GM19328 (cell line): ENCODE data around the gene NOL4L.
"Not testable (repeated sequence)": the region's sequence is repeated elsewhere in the genome, so short reads cannot be mapped to it uniquely, and the experiment has no call there.

Experiments used
- ATAC-seq: cut with Tn5 transposase; IDR thresholded peaks from one replicate; pipeline ENCODE4 v1.9.1; 2021; ENCODE audit warnings: mild to moderate bottlenecking, moderate library complexity; ENCODE audit not compliant: unreplicated experiment

Gene NOL4L

GRCh38 chr20:32513031-32513866 is 71.9 kb downstream of the NOL4L start:
- no peak for ATAC-seq

DNA sequence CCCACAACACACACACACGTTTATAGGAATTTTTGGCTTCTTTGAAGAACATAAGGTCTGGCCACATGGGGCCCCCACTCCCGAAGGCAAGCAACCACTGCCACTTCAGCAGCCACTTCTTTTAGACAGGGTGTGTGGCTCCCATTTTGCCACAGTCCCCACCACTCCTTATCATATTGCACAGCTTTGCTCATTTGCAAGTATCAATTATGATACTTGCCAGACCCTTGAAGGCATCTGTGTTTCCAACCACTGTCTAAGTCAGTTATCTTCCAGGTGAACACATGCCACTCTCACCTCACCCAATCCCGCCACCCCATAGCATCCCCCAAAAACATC is 73.1 kb downstream of the NOL4L start:
- ATAC-seq: no peak

DNA sequence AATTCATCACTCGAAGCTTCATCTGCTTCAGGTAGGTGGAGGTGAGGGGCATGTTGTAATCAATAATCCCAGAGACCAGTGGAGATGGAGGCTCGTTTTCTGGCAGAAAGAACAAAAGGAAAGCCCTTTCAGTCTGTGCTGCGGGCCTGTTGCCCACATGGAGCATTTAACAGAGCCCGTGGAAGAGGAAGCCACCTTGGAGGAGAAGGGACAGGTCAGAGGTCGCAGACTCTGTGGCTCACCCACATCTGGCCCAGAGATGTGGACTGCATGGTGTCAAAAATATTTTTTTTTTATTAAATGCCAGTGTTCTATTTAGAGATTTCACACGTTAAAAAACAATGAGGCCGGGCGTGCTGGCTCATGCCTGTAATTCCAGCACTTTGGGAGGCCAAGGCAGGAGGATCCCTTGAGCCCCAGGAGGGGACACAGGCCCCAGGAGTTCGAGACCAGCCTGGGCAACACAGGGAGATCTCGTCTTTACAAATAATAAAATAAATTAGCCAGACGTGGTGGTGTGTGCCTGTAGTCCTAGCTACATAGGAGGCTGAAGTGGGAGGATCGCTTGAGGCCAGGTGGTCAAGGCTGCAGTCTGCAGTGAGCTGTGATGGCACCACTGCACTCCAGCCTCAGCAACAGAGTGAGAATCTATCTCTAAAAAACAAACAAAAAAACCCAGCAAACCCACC is 73.6 kb downstream of the NOL4L start:
- no peak for ATAC-seq

- no peak for ATAC-seq
Measured at GRCh38 chr20:32510601-32511357, 74.4 kb downstream of the NOL4L start.

DNA sequence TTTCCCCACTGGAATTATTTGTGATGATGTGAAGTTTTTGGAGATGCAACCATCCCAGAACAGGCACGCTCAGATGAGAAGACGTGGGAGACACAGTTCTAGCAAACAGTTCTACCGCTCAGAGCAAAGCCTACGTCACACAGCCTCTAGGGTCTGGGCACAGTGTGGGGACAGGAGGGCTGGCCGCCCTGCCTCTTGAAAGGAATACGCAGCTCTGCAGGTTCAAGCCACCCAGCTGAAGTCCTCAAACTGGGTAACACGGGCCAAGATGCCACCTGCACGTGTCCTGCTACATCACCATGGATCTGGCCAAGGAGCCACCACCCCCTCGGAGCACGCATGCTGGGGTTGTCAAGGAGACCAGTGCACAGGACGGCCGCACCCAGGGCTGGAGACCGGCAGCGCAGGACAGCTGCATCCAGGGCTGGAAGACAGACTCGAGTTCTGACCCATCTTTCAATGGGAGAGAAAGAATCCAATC is 75.0 kb downstream of the NOL4L start:
- ATAC-seq: no peak

DNA sequence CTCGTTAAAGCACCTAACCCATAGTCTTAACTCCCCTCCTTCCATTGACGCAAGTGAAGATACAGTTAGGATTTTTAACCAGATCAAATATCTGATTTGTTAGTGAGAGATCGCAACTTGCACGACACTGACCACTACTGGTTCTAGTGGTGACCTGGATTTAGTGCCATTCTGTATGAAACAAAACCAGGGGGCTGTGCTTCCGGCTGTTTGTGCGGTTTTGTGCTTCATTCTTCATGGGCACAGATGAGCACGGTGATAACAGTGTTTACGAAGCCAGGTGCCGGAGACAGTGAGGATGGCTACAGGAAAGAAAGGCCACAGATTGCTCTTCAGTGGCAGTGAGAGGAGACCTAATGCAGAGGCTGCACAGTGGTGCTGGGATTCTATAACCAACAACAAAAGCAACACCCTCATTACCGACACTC is 75.5 kb downstream of the NOL4L start:
- ATAC-seq: no peak

DNA sequence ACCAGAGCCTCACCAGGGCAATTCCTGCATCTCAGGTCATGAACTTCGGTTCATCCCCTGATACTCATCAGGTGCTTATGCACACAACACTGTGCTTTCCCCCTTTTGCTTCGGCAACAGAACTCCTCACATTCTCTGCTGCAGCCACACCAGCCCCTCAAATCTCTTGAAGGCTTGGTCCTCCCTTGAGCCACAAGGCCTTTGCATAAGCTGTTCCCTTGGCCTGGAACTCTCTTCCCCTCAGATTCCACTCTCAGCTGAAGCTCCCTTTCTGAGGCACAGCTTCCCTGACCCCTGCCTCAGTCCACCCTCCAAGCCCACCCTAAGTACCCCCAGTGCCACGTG is 76.4 kb downstream of the NOL4L start:
- ATAC-seq: no peak

- ATAC-seq: no peak
Measured at GRCh38 chr20:32507998-32508774, 76.9 kb downstream of the NOL4L start.

DNA sequence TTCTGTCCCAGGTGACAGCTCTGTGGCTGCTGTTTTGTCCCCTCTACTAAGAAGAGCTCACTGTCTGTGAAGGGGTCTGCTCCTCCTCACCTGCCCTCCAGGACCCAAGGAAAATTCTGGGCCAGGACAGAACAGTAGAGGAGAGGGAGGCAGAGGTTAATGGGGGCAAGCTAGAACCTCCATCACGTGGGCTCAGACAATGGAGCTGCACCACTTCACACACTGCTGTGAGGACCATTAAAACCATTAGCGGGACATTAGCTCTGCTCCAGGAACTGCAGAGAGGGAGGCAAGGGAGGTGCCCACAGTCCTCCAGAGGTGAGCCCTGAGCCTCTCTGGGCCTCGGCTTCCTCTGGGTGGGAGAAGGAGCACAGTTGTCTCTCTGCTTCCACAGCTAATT is 78.4 kb downstream of the NOL4L start:
- no peak for ATAC-seq

GRCh38 chr20:32505723-32506473 is 79.2 kb downstream of the NOL4L start:
- ATAC-seq: no peak

DNA sequence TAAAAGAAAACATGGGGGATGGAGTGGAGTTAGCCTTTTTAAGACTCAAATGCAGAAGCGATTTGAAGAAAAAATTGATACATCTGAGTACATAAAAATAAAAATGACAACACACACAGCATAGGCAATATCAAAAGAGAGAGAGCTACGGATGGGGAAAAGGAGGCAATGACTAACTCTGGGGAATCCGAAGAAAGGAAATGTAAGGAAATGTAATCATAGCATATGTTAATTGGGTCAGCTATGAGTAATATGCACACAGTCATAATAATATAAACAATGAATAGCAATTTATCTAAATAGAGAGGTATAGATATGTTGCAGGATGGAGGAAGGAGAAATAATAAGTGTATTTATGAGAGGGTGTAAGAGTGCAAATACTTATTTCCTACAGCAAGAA is 83.4 kb downstream of the NOL4L start:
- ATAC-seq: no peak

DNA sequence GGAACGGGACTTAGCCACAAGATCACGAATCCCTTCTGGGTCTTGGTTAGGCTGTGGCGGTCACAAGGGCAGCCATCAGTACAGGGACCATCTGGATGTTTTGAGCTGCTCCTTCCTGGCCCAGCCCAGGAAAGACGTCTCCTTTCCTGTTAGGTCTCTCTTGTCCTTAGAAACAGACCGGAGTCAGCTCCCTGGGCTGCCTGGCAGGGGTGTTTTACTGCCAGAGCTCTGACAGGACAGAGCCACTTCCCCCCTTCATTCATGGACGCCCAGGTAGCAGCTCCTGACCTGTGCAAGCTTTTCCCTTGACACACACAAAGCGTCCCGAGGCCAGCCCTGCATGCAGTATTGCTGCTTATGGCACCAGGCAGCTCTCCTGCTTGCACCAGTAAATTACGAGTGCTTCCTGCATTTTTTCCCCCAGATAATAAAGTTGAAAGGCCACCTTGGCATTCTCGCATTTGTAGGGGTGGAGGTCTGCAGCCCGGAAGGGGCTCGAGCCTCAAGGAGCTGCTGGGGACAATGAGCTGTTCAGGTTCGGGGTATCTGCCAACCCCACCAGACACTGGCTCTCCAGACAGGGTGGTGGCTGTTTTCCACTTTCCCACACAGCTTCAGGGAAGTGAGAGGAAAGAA is 87.4 kb downstream of the NOL4L start:
- no peak for ATAC-seq

GRCh38 chr20:32496811-32497533 is 88.2 kb downstream of the NOL4L start:
- no peak for ATAC-seq

- ATAC-seq: no peak
Measured at GRCh38 chr20:32495949-32496348, 89.2 kb downstream of the NOL4L start.

GRCh38 chr20:32495217-32495565 is 89.9 kb downstream of the NOL4L start:
- no peak for ATAC-seq

GRCh38 chr20:32494483-32495216 is 90.5 kb downstream of the NOL4L start:
- no peak for ATAC-seq

- no peak for ATAC-seq
Measured at GRCh38 chr20:32493356-32493755, 91.8 kb downstream of the NOL4L start.

GRCh38 chr20:32491764-32492151 is 93.4 kb downstream of the NOL4L start:
- not testable (repeated sequence) for ATAC-seq
